Vagina (tissue), 2 donors: ENCODE results near the gene VANGL2.

Experiments
- CTCF ChIP-seq, 3 experiments: fragments of 450-650 bp in 2 of 3; fragments of 200-600 bp in 1 of 3; sonication (generic) in 1 of 3; IDR thresholded peaks; one replicate each; pipeline ENCODE4 v1.5.1; 2017 to 2019; ENCODE audit warnings: antibody characterized with exemption in 3 of 3, mild to moderate bottlenecking in 2 of 3, moderate library complexity in 2 of 3
- POLR2AphosphoS5 ChIP-seq, 2 donors: sonication (generic); formaldehyde crosslinking; IDR thresholded peaks; one replicate each; pipeline ENCODE4 v1.9.0; 2017; ENCODE audit warnings: antibody characterized with exemption in 2 of 2, mild to moderate bottlenecking in 2 of 2, low read depth in 1 of 2; ENCODE audit not compliant: insufficient read depth in 1 of 2

DNA sequence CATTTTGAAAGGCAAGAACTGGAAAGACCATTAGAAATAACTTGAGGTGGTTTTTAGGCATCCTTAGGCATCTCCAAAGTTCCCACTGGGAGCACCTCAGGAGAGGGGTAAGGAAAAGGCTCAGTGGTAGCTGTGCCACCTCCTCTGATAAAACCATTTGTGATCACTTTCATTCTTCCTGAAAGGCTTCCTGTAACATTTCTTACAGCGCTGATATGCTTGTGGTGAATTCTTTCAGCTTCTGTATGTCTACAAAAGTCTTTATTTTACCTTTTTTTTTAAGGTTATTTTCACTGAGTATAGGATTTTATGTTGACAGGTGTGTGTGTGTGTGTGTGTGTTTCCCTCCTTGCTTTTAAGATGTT, 54.8 kb downstream of the VANGL2 start:
- TF ChIP-seq POLR2AphosphoS5 (IDR thresholded peaks at IDR 0.05; ENCODE audit: insufficient read depth in 1 of 2, low read depth in 1 of 2) (no peak), CTCF (IDR thresholded peaks at IDR 0.05) (no peak)
